ENCODE measurements around the gene CMTM4. TPM values are rescaled to one million over a fixed set of nuclear protein-coding genes. Genes with fewer than 3 reads are reported as not detected.

The CMTM4 gene
- total and polyA plus RNA-seq, 2 donors (not counting 1 experiment from before 2014, with no cell fraction given) = 0.06 to 0.59 TPM

DNA sequence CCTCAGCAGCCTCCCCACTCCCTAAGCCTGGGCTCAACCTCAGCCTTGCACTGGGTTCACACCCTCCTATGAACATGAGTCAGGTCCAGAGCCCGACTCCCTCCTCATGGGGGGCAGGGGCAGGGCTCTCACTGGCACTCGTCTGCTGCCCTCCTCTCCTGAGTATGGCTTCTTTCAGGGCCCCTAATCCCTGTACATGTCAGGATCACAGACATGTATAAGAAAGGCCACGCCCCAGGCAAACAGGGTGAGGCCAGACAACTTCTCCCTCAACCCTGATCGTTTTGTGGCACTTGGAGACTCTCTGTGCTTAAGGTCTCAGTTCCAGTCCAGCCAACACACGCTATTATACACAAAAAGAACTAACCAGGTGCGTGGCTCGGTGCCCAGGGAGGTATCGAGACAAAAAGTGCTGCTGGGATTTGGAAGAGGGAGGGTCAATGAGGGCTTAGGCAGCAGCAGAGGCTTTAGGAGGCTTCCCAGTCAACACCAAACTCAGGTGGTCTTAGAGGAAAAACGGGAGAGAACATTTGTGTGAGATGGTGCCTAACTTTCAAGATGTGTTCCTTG is 46.8 kb downstream of the CMTM4 start:
- Mint-ChIP-seq H3K4me3 (no peak overlapping the region), H3K4me1 (peaks cover 8% of the 10 kb centered on the region), H3K27ac (no peak overlapping the region), H3K9me3 (ENCODE audit: insufficient read depth) (no peaks in the 10 kb centered on the region), H3K27me3 (peaks cover 19% of the 10 kb centered on the region)
- ChIA-PET POLR2A (no interaction called here), CTCF (interaction anchor here (1.2 to 2.5 kb wide), 3 partner anchors 12 to 102 kb away, joined by 3 to 22 read pairs (median 3); partner anchors contain the start of gene DYNC1LI2)
- Histone ChIP-seq H3K36me3 (replicated peaks in 1 of 2; ENCODE audit: control extremely low read depth in 1 of 2, control insufficient read depth in 1 of 2, extremely low read depth in 1 of 2, insufficient read depth in 2 of 2, low read length in 1 of 2) (no peaks in the 10 kb centered on the region), H4K20me1 (ENCODE audit: control insufficient read depth, insufficient read depth, low read length, poor library complexity, severe bottlenecking) (no peaks in the 10 kb centered on the region), H3K9me3 (ENCODE audit: control extremely low read depth in 1 of 3, control insufficient read depth in 2 of 3, insufficient read depth in 1 of 3, low read length in 2 of 3) (no peaks in the 10 kb centered on the region), H3K4me3 (ENCODE audit: control extremely low read depth in 1 of 5, extremely low read depth in 1 of 5, insufficient read depth in 1 of 5, low read depth in 2 of 5, low read length in 4 of 5) (no peak overlapping the region), H3K4me1 (ENCODE audit: control insufficient read depth in 2 of 2, insufficient read depth in 2 of 2, low read length in 2 of 2) (peaks cover 5 to 9% of the 10 kb centered on the region in 2 donors), H3K27me3 (replicated peaks in 1 of 4; ENCODE audit: control extremely low read depth in 1 of 4, control insufficient read depth in 3 of 4, insufficient read depth in 4 of 4, low read length in 3 of 4) (peaks cover 0 to 11% (median 2%) of the 10 kb centered on the region in 4 experiments), H3K4me2 (replicated peaks; ENCODE audit: low read depth, low read length, poor library complexity, severe bottlenecking) (no peak overlapping the region), H3K27ac (ENCODE audit: low read length in 2 of 2) (no peak overlapping the region), H2AFZ (ENCODE audit: insufficient read depth, low read depth, low read length, poor library complexity, severe bottlenecking) (no peak overlapping the region), H3K9ac (ENCODE audit: low read length) (no peak overlapping the region), H3K79me2 (ENCODE audit: control insufficient read depth, insufficient read depth, low read length) (no peaks in the 10 kb centered on the region)
- intact Hi-C loops (cut with micrococcal nuclease) = no loop called here
- DNase-seq = no peak
- no peak for ATAC-seq (ENCODE audit: low read depth)
- 88% methylated on average over 2 of the region's 9 CpGs for whole genome bisulfite sequencing (ENCODE audit: insufficient coverage)
- TF ChIP-seq, protein P1, sequence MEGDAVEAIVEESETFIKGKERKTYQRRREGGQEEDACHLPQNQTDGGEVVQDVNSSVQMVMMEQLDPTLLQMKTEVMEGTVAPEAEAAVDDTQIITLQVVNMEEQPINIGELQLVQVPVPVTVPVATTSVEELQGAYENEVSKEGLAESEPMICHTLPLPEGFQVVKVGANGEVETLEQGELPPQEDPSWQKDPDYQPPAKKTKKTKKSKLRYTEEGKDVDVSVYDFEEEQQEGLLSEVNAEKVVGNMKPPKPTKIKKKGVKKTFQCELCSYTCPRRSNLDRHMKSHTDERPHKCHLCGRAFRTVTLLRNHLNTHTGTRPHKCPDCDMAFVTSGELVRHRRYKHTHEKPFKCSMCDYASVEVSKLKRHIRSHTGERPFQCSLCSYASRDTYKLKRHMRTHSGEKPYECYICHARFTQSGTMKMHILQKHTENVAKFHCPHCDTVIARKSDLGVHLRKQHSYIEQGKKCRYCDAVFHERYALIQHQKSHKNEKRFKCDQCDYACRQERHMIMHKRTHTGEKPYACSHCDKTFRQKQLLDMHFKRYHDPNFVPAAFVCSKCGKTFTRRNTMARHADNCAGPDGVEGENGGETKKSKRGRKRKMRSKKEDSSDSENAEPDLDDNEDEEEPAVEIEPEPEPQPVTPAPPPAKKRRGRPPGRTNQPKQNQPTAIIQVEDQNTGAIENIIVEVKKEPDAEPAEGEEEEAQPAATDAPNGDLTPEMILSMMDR (IDR thresholded peaks at IDR 0.05) = no peak
- no peak for TF ChIP-seq EZH2 (IDR thresholded peaks at IDR 0.05; ENCODE audit: borderline replicate concordance, insufficient read depth, low read depth, low read length, poor library complexity, severe bottlenecking)

GRCh38 chr16:66649167-66649566 is 47.4 kb downstream of the CMTM4 start:
- no peak for ATAC-seq (ENCODE audit: low read depth)
- Mint-ChIP-seq H3K27ac (no peak overlapping the region), H3K27me3 (peaks cover 15% of the 10 kb centered on the region), H3K4me3 (no peak overlapping the region), H3K4me1 (peaks cover 8% of the 10 kb centered on the region), H3K9me3 (ENCODE audit: insufficient read depth) (no peaks in the 10 kb centered on the region)
- H3K9ac ChIP-seq (ENCODE audit: low read length) = no peak overlapping the region
- no peaks in the 10 kb centered on the region for H4K20me1 ChIP-seq (ENCODE audit: control insufficient read depth, insufficient read depth, low read length, poor library complexity, severe bottlenecking)
- no peak overlapping the region for H3K4me3 ChIP-seq (ENCODE audit: control extremely low read depth in 1 of 5, extremely low read depth in 1 of 5, insufficient read depth in 1 of 5, low read depth in 2 of 5, low read length in 4 of 5)
- H3K36me3 ChIP-seq (replicated peaks in 1 of 2; ENCODE audit: control extremely low read depth in 1 of 2, control insufficient read depth in 1 of 2, extremely low read depth in 1 of 2, insufficient read depth in 2 of 2, low read length in 1 of 2) = no peaks in the 10 kb centered on the region
- H3K9me3 ChIP-seq (ENCODE audit: control extremely low read depth in 1 of 3, control insufficient read depth in 2 of 3, insufficient read depth in 1 of 3, low read length in 2 of 3) = no peaks in the 10 kb centered on the region
- H3K27me3 ChIP-seq (replicated peaks in 1 of 4; ENCODE audit: control extremely low read depth in 1 of 4, control insufficient read depth in 3 of 4, insufficient read depth in 4 of 4, low read length in 3 of 4) = peaks cover 0 to 10% (median 2%) of the 10 kb centered on the region in 4 experiments
- H3K79me2 ChIP-seq (ENCODE audit: control insufficient read depth, insufficient read depth, low read length) = no peaks in the 10 kb centered on the region
- H3K4me1 ChIP-seq (ENCODE audit: control insufficient read depth in 2 of 2, insufficient read depth in 2 of 2, low read length in 2 of 2) = peaks cover 5 to 9% of the 10 kb centered on the region in 2 donors
- H2AFZ ChIP-seq (ENCODE audit: insufficient read depth, low read depth, low read length, poor library complexity, severe bottlenecking) = no peak overlapping the region
- DNase-seq = no peak
- no peak overlapping the region for H3K27ac ChIP-seq (ENCODE audit: low read length in 2 of 2)
- ChIA-PET POLR2A (no interaction called here), CTCF (interaction anchor here (0.6 to 1.2 kb wide), 2 partner anchors 10 to 49 kb away, joined by 3 read pairs; no protein-coding TSS in a partner anchor)
- intact Hi-C loops (cut with micrococcal nuclease) = no loop called here
- no peak for TF ChIP-seq EZH2 (IDR thresholded peaks at IDR 0.05; ENCODE audit: borderline replicate concordance, insufficient read depth, low read depth, low read length, poor library complexity, severe bottlenecking)
- TF ChIP-seq, protein P1 (IDR thresholded peaks at IDR 0.05) = no peak
- WGBS (ENCODE audit: insufficient coverage) = no CpG with 5 or more reads among the region's 2 CpGs
- H3K4me2 ChIP-seq (replicated peaks; ENCODE audit: low read depth, low read length, poor library complexity, severe bottlenecking) = no peak overlapping the region

Data from B cell (primary cell).